ENCODE data around the gene CLPTM1. TPM values are rescaled to one million over a fixed set of nuclear protein-coding genes. Genes with fewer than 3 reads are reported as not detected.

The CLPTM1 gene
- polyA plus RNA-seq, 1 donor (not counting 4 experiments of a cell fraction or from before 2014, with no cell fraction given) = 44.6 TPM

GRCh38 chr19:44993526-44993925, 38.3 kb downstream of the CLPTM1 start:
- H3K36me3 ChIP-seq (ENCODE audit: control insufficient read depth in 2 of 2, extremely low read depth in 1 of 2, insufficient read depth in 2 of 2, low read length in 2 of 2) = peaks cover 13 to 25% of the 10 kb centered on the region in 2 experiments

GRCh38 chr19:44993926-44994537, 38.9 kb downstream of the CLPTM1 start:
- H3K4me2 ChIP-seq (ENCODE audit: control insufficient read depth, extremely low read depth, insufficient read depth, low read depth, low read length) = no peak overlapping the region
- no peaks in the 10 kb centered on the region for H3K4me1 ChIP-seq (ENCODE audit: control insufficient read depth, extremely low read depth, insufficient read depth, low read length)
- TF ChIP-seq CTCF (optimal IDR thresholded peaks at IDR 0.05 in 1 of 3, IDR thresholded peaks at IDR 0.05 in 1 of 3, conservative IDR thresholded peaks at IDR 0.05 in 1 of 3; ENCODE audit: extremely low read depth in 1 of 3, insufficient read depth in 2 of 3, low read length in 3 of 3) (no peak), EZH2 (IDR thresholded peaks at IDR 0.05; ENCODE audit: low read length) (no peak)
- DNase-seq (ENCODE audit: low read depth, low spot score) (no peak), FAIRE-seq (no peak)
- dilution Hi-C loops (cut with MboI; ENCODE audit: extremely low pct_ligation_motif_present, low sequenced_read_pairs) = no loop called here
- H3K4me3 ChIP-seq (ENCODE audit: control insufficient read depth in 2 of 3, extremely low read depth in 1 of 3, insufficient read depth in 2 of 3, low read depth in 1 of 3, low read length in 3 of 3) = no peak overlapping the region
- H3K79me2 ChIP-seq (ENCODE audit: control insufficient read depth, insufficient read depth, low read length) = no peaks in the 10 kb centered on the region
- H3K9ac ChIP-seq (ENCODE audit: control insufficient read depth, extremely low read depth, insufficient read depth, low read length) = no peak overlapping the region
- H3K27ac ChIP-seq (ENCODE audit: control insufficient read depth, insufficient read depth, low read length) = no peak overlapping the region
- no peaks in the 10 kb centered on the region for H3K9me1 ChIP-seq (ENCODE audit: control insufficient read depth, extremely low read depth, insufficient read depth, low read length)
- H3K27me3 ChIP-seq (ENCODE audit: control insufficient read depth, extremely low read depth, insufficient read depth, low read length) = no peaks in the 10 kb centered on the region
- H3K36me3 ChIP-seq (ENCODE audit: control insufficient read depth in 2 of 2, extremely low read depth in 1 of 2, insufficient read depth in 2 of 2, low read length in 2 of 2) = peaks cover 10 to 20% of the 10 kb centered on the region in 2 experiments
- H2AFZ ChIP-seq (ENCODE audit: control insufficient read depth, low read length) = no peak overlapping the region
- H4K20me1 ChIP-seq (ENCODE audit: control insufficient read depth, extremely low read depth, insufficient read depth, low read length) = no peaks in the 10 kb centered on the region
- no peaks in the 10 kb centered on the region for H3K9me3 ChIP-seq (ENCODE audit: control insufficient read depth, low read depth, low read length)

More at GRCh38 chr19:44993526-44993925, 38.3 kb downstream of the CLPTM1 start:
- Histone ChIP-seq H3K4me2 (ENCODE audit: control insufficient read depth, extremely low read depth, insufficient read depth, low read depth, low read length) (no peak overlapping the region), H3K27me3 (ENCODE audit: control insufficient read depth, extremely low read depth, insufficient read depth, low read length) (no peaks in the 10 kb centered on the region), H3K9me3 (ENCODE audit: control insufficient read depth, low read depth, low read length) (no peaks in the 10 kb centered on the region), H3K4me1 (ENCODE audit: control insufficient read depth, extremely low read depth, insufficient read depth, low read length) (no peaks in the 10 kb centered on the region), H4K20me1 (ENCODE audit: control insufficient read depth, extremely low read depth, insufficient read depth, low read length) (no peaks in the 10 kb centered on the region), H3K9ac (ENCODE audit: control insufficient read depth, extremely low read depth, insufficient read depth, low read length) (no peak overlapping the region), H3K9me1 (ENCODE audit: control insufficient read depth, extremely low read depth, insufficient read depth, low read length) (no peaks in the 10 kb centered on the region), H3K79me2 (ENCODE audit: control insufficient read depth, insufficient read depth, low read length) (no peaks in the 10 kb centered on the region), H2AFZ (ENCODE audit: control insufficient read depth, low read length) (no peak overlapping the region), H3K4me3 (ENCODE audit: control insufficient read depth in 2 of 3, extremely low read depth in 1 of 3, insufficient read depth in 2 of 3, low read depth in 1 of 3, low read length in 3 of 3) (no peak overlapping the region), H3K27ac (ENCODE audit: control insufficient read depth, insufficient read depth, low read length) (no peak overlapping the region)
- no peak for FAIRE-seq
- no peak for DNase-seq (ENCODE audit: low read depth, low spot score)
- dilution Hi-C loops (cut with MboI; ENCODE audit: extremely low pct_ligation_motif_present, low sequenced_read_pairs) = no loop called here
- no peak for TF ChIP-seq EZH2 (IDR thresholded peaks at IDR 0.05; ENCODE audit: low read length)
- TF ChIP-seq CTCF (optimal IDR thresholded peaks at IDR 0.05 in 1 of 3, IDR thresholded peaks at IDR 0.05 in 1 of 3, conservative IDR thresholded peaks at IDR 0.05 in 1 of 3; ENCODE audit: extremely low read depth in 1 of 3, insufficient read depth in 2 of 3, low read length in 3 of 3) = no peak

All from keratinocyte (primary cell).